Bronchial epithelial cell (primary cell): Measurements from ENCODE around the gene SP140L. TPM values are rescaled to one million over a fixed set of nuclear protein-coding genes. Genes with fewer than 3 reads are reported as not detected.
A peak's percentile ranks its signal among the peaks of the same experiment; 100 is the strongest.

ENCODE experiments used
- DNase-seq: peaks from one replicate; pipeline ENCODE4 v3.0.0-alpha.2; 2010; ENCODE audit warnings: low read depth
- FAIRE-seq: peaks from 2 replicates; lab custom pipeline; 2011; peaks lifted over from hg19 to GRCh38; lab: Jason Lieb, UNC
- H3K27me3 ChIP-seq: 2 replicates; pipeline ENCODE4 v1.5.1; 2011; ENCODE audit warnings: low read length; ENCODE audit not compliant: control insufficient read depth, insufficient read depth
- H3K36me3 ChIP-seq: 2 replicates; pipeline ENCODE4 v1.5.1; 2011; ENCODE audit warnings: low read length; ENCODE audit not compliant: control insufficient read depth, insufficient read depth
- H3K4me3 ChIP-seq: 2 replicates; pipeline ENCODE4 v1.5.1; 2011; ENCODE audit warnings: mild to moderate bottlenecking, low read depth, low read length, control low read depth
- total RNA-seq: library from RNA; depleted of rRNA; stranded (reverse); fragments of >200 nt; gene quantifications from 2 replicates; pipeline ENCODE4 v1.2.1, GENCODE V29; 2014
- TF ChIP-seq, protein P1 (sequence below): IDR thresholded peaks from 2 replicates; pipeline ENCODE4 v1.5.1; 2011; ENCODE audit warnings: mild to moderate bottlenecking, moderate library complexity, low read length, control low read depth, inconsistent platforms; ENCODE audit not compliant: insufficient read depth, severe bottlenecking

The SP140L gene
- total RNA-seq, 1 donor from 2014 or later = 1.6 TPM

DNA sequence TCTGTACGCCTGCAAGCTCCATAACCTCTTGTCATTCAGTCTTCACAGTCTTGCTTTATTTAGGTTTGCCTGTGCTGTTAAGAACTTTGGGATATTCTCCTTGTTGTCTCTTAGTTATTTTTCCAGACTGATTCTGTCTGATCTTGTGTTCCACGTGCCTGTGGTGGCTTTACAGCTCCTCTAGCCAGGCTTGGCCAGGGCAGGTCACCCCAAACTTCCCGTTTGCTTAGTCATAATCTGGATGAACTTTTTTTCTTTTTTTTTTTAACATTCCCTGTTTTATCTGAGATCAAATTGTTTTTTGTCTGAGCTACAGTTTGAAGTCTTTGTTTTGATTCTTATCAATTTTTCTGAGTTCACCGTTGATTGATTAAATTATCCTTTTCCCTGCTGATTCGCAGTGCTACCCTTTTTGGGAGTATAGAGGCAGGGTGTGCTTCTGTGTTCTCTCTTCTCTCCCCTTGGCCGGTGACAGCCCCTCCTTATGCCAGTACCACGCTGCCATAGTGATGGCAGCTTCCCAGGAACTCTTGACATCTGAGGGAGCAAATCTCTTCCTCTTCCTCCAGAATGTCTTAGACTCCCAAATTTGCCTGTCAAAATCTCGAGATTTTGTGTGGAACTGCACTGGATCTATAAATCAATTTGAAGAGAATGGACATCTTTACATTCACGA is 91.5 kb downstream of the SP140L start:
- H3K36me3 ChIP-seq = no peaks in the 10 kb centered on the region
- DNase-seq = peak; percentile 52
- H3K4me3 ChIP-seq = no peak overlapping the region
- TF ChIP-seq, protein P1, sequence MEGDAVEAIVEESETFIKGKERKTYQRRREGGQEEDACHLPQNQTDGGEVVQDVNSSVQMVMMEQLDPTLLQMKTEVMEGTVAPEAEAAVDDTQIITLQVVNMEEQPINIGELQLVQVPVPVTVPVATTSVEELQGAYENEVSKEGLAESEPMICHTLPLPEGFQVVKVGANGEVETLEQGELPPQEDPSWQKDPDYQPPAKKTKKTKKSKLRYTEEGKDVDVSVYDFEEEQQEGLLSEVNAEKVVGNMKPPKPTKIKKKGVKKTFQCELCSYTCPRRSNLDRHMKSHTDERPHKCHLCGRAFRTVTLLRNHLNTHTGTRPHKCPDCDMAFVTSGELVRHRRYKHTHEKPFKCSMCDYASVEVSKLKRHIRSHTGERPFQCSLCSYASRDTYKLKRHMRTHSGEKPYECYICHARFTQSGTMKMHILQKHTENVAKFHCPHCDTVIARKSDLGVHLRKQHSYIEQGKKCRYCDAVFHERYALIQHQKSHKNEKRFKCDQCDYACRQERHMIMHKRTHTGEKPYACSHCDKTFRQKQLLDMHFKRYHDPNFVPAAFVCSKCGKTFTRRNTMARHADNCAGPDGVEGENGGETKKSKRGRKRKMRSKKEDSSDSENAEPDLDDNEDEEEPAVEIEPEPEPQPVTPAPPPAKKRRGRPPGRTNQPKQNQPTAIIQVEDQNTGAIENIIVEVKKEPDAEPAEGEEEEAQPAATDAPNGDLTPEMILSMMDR = no peak
- no peaks in the 10 kb centered on the region for H3K27me3 ChIP-seq
- no peak for FAIRE-seq

DNA sequence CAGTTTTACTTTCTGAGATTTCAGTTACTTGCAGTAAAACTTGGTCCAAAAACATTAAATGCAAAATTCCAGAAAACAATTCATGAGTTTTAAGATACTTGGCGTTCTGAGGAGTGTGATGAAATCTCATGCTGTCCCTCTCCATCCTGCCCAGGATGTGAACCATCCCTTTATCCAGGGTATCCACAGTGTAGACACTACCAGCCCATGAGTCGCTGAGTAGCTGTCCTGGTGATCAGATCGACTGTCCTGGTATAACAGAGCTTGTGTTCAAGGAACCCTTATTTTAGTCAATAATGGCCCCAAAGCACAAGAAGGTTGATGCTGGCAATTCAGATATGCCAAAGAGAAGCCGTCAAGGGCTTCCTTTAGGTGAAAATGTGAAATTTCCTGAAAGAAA is 92.2 kb downstream of the SP140L start:
- no peak for FAIRE-seq
- TF ChIP-seq, protein P1 = no peak
- Histone ChIP-seq H3K36me3 (no peaks in the 10 kb centered on the region), H3K4me3 (no peak overlapping the region), H3K27me3 (no peaks in the 10 kb centered on the region)
- DNase-seq = no peak

DNA sequence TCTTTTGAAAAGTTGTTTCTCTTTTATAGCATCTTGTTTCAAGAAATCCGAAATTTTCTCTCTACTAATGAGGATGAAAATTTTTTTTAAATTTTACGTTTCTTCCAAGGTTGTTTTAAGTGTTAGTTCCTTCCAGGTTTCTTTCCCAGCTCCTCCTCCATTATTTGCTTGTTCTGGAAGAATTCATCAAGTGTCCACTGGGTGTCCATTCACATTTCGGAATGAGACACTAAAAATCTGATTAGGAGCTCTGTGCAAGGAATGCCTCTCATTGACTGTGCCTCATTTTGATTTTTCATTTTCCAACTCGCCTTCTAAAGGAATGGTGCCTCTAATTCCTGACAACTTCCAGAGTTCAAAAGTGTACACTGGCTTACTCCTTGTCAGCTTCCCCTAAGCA is 95.2 kb downstream of the SP140L start:
- Histone ChIP-seq H3K36me3 (no peaks in the 10 kb centered on the region), H3K27me3 (no peaks in the 10 kb centered on the region), H3K4me3 (no peak overlapping the region)
- TF ChIP-seq, protein P1 = peak; percentile 3
- no peak for FAIRE-seq
- no peak for DNase-seq

DNA sequence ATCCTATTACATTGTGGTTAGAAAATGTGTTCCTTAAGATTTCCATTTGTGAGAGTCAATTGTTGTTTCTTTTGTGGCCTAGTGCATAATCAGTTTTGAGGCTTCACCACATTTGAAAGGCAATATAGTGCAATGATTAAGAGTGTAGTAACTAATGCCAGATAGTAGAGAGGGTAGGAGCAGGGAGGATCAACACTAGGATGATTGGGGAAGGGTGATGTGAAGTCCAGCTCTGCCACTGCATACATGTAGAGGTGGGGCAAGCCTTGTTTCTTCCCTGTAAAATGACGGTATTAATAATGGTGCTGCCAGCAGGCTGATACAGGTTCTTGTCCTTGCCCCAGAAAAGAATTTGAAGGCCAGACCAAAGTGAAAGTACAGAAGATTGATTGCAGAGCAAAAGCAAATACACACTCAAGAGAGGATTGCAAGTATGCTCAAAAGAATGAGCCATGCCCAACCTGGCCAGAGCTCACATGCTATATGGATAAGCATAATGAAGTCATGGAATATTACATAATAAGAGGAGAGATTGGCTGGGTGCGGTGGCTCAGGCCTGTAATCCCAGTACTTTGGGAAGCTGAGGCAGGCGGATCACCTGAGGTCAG is 97.0 kb downstream of the SP140L start:
- TF ChIP-seq, protein P1 = no peak
- DNase-seq (peak; percentile 89), FAIRE-seq (peak; percentile 86)
- Histone ChIP-seq H3K36me3 (no peaks in the 10 kb centered on the region), H3K27me3 (no peaks in the 10 kb centered on the region), H3K4me3 (no peak overlapping the region)

DNA sequence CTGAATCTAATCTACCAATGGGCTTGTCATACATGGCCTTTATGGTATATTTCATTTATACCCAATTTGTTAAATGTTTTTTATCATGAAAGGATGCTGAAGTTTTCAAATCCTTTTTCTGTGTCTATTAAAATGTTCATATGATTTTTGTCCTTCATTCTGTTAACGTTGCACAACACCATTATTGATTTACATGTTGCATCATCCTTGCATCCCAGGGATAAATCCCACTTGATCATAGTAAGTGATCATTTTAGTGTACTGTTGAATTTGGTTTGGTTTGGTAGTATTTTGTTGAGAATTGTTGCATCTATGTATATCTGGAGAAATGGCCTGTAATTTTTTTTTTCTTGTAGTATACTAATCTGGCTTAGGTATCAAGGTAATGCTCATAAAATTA is 98.4 kb downstream of the SP140L start:
- DNase-seq (no peak), FAIRE-seq (no peak)
- Histone ChIP-seq H3K4me3 (no peak overlapping the region), H3K27me3 (no peaks in the 10 kb centered on the region), H3K36me3 (no peaks in the 10 kb centered on the region)
- TF ChIP-seq, protein P1 = no peak
